Osteoblast (primary cell): ENCODE results near the gene CDKN1C. TPM values are rescaled to one million over a fixed set of nuclear protein-coding genes. Genes with fewer than 3 reads are reported as not detected.

Experiments used
- DNase-seq: peaks from one replicate; pipeline ENCODE4 v3.0.0; 2011; ENCODE audit warnings: low spot score, mixed read lengths; ENCODE audit not compliant: insufficient read length; ENCODE audit errors: missing footprints
- H2AFZ ChIP-seq: 2 replicates; pipeline ENCODE4 v1.6.0; 2011; ENCODE audit warnings: mild to moderate bottlenecking, low read length
- H3K27ac ChIP-seq: 2 replicates; pipeline ENCODE4 v1.5.1; 2011; ENCODE audit warnings: mild to moderate bottlenecking, low read depth, low read length, moderate library complexity
- H3K27me3 ChIP-seq: 2 replicates; pipeline ENCODE4 v1.6.0; 2012; ENCODE audit warnings: mild to moderate bottlenecking, control low read depth, inconsistent platforms, low read length, moderate library complexity; ENCODE audit not compliant: insufficient read depth
- H3K36me3 ChIP-seq: 2 replicates; pipeline ENCODE4 v1.5.1; 2011; ENCODE audit warnings: mild to moderate bottlenecking, low read length, control low read depth, moderate library complexity; ENCODE audit not compliant: insufficient read depth
- H3K4me1 ChIP-seq: 2 replicates; pipeline ENCODE4 v1.5.1; 2011; ENCODE audit warnings: mild to moderate bottlenecking, low read length, control low read depth, moderate library complexity; ENCODE audit not compliant: insufficient read depth
- H3K4me2 ChIP-seq: 2 replicates; pipeline ENCODE4 v1.6.0; 2011; ENCODE audit warnings: mild to moderate bottlenecking, low read length; ENCODE audit not compliant: insufficient read depth
- H3K4me3 ChIP-seq: fragments of 200-600 bp; sonication (generic); 3 replicates; pipeline ENCODE4 v1.5.1; 2012; ENCODE audit warnings: mild to moderate bottlenecking, low read length, inconsistent platforms; ENCODE audit not compliant: insufficient read depth
- H3K79me2 ChIP-seq: 2 replicates; pipeline ENCODE4 v1.6.0; 2012; ENCODE audit warnings: mild to moderate bottlenecking, low read length, control low read depth, inconsistent platforms; ENCODE audit not compliant: insufficient read depth
- H3K9me3 ChIP-seq: 2 replicates; pipeline ENCODE4 v1.5.1; 2011; ENCODE audit warnings: low read depth, low read length, control low read depth
- H4K20me1 ChIP-seq: 2 replicates; pipeline ENCODE4 v1.6.0; 2012; ENCODE audit warnings: mild to moderate bottlenecking, low read length, control low read depth; ENCODE audit not compliant: insufficient read depth
- CTCF ChIP-seq: IDR thresholded peaks from 2 replicates; pipeline ENCODE4 v1.5.1; 2011; ENCODE audit warnings: mild to moderate bottlenecking, low read depth, low read length, moderate library complexity; ENCODE audit errors: extremely low read depth
- total RNA-seq: library from RNA; depleted of rRNA; stranded (reverse); fragments of >200 nt; gene quantifications from 2 replicates; pipeline ENCODE4 v1.2.3, GENCODE V29; 2012

The CDKN1C gene
- total RNA-seq, 1 donor = 10.9 TPM

GRCh38 chr11:2932850-2933251 is 47.3 kb upstream of the CDKN1C start:
- Histone ChIP-seq H3K9me3 (peaks cover 5% of the 10 kb centered on the region), H4K20me1 (no peaks in the 10 kb centered on the region), H3K27ac (peak overlapping the region; percentile 75), H3K27me3 (no peaks in the 10 kb centered on the region), H3K36me3 (no peaks in the 10 kb centered on the region), H3K79me2 (peaks cover 12% of the 10 kb centered on the region), H2AFZ (peak overlapping the region; percentile 70), H3K4me1 (peaks cover 25% of the 10 kb centered on the region), H3K4me3 (peak overlapping the region; percentile 55), H3K4me2 (peak overlapping the region; percentile 78)
- TF ChIP-seq CTCF = no peak
- DNase-seq = peak; percentile 93

- Histone ChIP-seq H4K20me1 (peaks cover 6% of the 10 kb centered on the region), H3K4me3 (no peak overlapping the region), H3K27ac (peak overlapping the region; percentile 75), H3K4me1 (peaks cover 27% of the 10 kb centered on the region), H3K9me3 (no peaks in the 10 kb centered on the region), H2AFZ (no peak overlapping the region), H3K27me3 (no peaks in the 10 kb centered on the region), H3K36me3 (no peaks in the 10 kb centered on the region), H3K4me2 (no peak overlapping the region), H3K79me2 (peaks cover 20% of the 10 kb centered on the region)
- TF ChIP-seq CTCF = no peak
- DNase-seq = peak; percentile 75
Observed at GRCh38 chr11:2931771-2932738, 46.5 kb upstream of the CDKN1C start.

- Histone ChIP-seq H3K36me3 (no peaks in the 10 kb centered on the region), H3K4me2 (no peak overlapping the region), H3K27ac (no peak overlapping the region), H2AFZ (no peak overlapping the region), H3K4me1 (peaks cover 27% of the 10 kb centered on the region), H4K20me1 (peaks cover 9% of the 10 kb centered on the region), H3K79me2 (peaks cover 27% of the 10 kb centered on the region), H3K9me3 (no peaks in the 10 kb centered on the region), H3K4me3 (no peak overlapping the region), H3K27me3 (no peaks in the 10 kb centered on the region)
- TF ChIP-seq CTCF = no peak
- DNase-seq = no peak
Observed at GRCh38 chr11:2931420-2931746, 45.8 kb upstream of the CDKN1C start.

- Histone ChIP-seq H3K27me3 (no peaks in the 10 kb centered on the region), H3K27ac (peak overlapping the region; percentile 76), H3K36me3 (no peaks in the 10 kb centered on the region), H2AFZ (peak overlapping the region; percentile 80), H3K4me2 (peak overlapping the region; percentile 89), H3K4me3 (peak overlapping the region; percentile 86), H4K20me1 (peaks cover 9% of the 10 kb centered on the region), H3K9me3 (no peaks in the 10 kb centered on the region), H3K79me2 (peaks cover 28% of the 10 kb centered on the region), H3K4me1 (peaks cover 27% of the 10 kb centered on the region)
- peak; percentile 92 for DNase-seq
- peak; percentile 51 for TF ChIP-seq CTCF
Observed at GRCh38 chr11:2930704-2931419, 45.3 kb upstream of the CDKN1C start.
